Inflammatory macrophage (primary cell): ENCODE measurements around the gene CRNN.

Experiments
- DNase-seq, 2 donors: peaks; one replicate each; pipeline ENCODE4 v3.0.0-alpha.2; 2020 to 2022
- total RNA-seq, 18 experiments: gene quantifications; one replicate each; lab custom pipeline; 2026; ENCODE audit warnings: mixed read lengths in 6 of 18, inconsistent platforms in 2 of 18; lab: John Stamatoyannopoulos, UW

CRNN gene
- 0 to 0.13 (median 0) reads per million in 18 experiments for total RNA-seq

DNA sequence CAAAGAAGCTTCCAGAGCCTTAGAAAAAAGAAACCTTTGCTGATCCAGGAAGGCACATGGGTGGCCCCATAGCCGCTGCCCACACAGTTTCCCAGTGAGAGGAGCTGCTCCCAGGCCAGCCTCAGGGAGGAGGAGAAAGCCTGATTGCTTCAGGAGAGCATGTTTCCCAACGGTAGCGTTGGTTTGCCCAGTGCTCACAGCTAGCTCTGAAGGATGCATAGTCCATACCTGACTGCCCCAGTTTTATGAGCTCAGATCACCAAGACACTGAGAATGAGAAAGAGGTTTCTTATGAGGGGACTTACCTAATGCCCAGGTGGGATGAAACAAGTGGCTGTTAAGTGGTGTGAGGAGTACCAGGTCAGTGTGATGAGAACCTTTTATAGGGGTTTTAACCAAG, at the start of gene CRNN:
Gene CRNN (minus strand): TSS at position 355 of the 400 bp plus-strand sequence. CDS start 2,030 bp downstream, outside the sequence.
- DNase-seq = no peak

DNA sequence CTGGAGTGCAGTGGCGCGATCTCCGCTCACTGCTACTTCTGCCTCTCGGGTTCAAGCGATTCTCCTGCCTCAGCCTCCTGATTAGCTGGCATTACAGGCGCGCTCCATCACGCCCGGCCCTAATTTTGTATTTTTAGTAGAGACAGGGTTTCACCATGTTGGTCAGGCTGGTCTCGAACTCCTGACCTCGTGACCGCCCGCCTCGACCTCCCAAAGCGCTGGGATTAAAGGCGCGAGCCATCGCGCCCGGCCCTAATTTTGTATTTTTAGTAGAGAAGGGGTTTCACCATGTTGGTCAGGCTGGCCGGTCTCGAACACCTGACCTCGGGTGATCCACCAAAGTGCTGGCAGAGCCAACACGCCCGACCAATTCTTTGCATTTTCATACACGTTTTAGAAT, 48.6 kb upstream of the CRNN start:
- no peak for DNase-seq

DNA sequence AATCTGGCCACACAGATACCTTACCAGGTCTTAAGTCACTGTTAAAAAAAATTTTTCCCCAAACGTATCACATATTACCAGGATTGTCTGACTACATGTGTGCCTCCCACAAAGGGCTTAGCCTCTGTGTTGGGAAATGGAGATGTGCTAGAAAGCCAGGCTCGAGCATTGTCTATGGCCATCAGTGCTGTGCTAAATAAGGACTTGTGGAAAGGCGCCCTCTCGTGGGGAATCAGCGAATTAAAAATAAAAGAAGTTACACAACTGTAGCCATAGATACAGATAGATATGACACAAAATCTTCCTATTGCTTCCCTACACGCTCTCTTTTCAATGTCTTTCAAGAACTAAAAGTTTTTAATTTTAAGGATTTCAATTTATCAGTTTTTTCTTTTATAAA, 47.5 kb upstream of the CRNN start:
- DNase-seq = peak; percentile 77 to 82

DNA sequence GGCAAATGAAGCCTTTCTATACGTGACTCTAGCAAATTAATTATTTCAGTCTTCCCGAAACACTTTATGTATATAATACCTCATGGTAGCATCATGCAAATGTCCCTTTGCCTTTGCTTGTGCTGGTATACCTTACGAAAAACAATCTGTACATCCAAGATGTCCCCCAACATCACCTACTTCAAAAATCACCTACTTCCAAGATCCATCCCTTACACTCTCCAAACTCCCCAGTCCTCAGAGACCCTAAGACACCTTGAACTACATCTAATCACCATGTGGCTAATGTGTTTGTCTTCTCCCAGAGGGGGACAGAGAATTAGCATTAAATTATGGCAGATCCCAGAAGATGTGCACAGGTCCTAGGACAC, 46.5 kb upstream of the CRNN start:
- no peak for DNase-seq

DNA sequence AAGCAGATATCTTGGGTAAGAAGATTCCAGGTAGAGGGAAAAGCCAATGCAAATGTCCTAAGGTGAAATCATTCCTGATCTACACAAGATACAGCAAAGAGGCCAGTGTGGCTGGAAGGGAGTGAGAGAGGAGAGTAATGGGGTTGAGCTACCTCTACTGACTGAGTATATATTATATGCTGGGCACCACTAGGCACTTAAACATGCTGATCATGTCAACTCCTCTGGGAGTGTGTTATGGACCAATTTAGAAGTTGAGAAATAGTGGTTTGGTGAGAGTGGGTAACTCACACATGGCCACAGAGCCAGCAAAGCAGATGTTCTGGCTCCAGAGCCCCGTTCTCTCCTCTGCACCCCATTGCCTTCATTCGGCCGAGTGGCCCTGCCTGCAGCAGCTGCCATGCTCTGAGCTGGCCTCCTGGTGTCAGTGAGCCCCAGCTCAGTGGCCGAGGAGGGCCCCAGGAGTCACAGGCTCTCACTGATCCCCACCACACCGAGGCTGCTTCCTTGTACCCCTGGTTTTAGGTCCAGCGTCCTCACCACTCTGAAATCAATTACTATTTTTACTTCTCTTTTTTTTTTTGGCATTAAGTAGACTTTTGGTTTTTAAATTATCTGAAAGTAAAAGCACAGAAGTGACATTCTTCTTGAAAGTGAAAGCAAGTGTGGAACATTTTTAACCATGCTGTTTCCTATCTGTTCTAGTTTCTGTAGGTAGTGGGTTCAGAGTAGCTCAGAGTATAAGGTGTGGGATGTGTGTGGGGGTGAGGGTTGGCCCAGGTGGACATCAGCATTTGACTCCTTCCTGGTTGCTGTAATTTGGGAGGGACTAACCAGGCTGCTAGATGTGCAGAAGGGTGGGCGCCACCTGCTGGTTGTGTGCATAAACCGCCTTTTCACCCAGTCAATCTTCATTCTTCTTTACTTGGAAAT, 45.8 kb upstream of the CRNN start:
- peak; percentile 72 to 78 for DNase-seq

DNA sequence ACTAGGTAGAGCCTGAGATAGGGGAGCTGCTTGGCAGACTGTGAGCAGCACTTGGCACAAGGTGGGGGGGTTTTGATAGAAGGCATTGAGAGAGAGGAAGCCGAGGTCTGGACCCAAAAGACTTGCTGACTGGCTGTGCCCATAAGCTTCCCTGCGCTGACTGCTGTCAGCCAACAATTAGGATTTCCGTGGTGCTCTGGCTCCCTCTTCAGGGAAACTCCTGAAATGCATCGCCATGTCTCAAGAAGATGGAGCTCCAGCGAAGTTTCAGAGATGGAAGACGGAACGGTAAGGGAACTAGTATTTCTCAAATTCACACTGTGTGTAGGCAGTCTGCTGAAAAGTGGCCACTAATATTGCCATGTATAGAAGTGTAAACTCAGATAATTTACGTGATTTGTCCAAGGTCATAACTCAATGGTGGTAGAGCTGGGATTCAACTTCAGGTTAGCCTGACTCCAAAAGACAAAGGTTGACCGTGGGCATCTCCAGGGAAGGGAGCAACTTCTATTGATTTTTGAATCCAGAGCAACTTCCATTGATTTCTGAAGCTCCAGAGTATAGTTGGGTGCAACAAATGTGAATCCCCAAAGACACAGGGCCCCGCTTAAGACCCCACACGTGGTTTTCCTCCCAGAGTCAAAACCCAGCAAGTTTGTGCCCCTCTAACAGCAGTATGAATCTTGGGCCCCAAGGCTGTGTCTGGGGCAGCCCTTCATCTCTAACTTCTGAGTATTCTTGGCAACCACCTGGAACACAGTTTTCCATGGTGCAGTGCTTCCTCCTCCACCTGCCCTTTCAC, 44.5 kb upstream of the CRNN start:
- DNase-seq = peak; percentile 89 to 90

DNA sequence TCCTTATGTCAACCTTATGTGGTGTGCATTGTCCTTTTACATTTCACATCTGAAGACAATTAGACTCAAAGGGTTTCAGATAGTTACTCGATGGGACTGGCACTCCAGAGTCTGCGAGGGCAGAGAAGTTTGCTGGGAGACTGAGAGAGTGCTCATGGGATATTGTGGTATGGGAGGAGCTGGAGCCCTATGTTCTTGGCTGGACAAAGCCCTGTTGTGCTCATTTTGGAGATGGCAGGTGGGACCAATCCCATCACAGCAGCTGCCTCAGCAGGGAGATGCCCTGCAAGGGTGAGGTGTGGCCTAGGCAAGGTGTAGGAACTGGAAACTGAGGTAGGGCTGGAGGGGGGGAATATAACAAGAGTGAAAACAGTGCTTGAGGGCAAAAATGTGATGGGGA, 43.5 kb upstream of the CRNN start:
- DNase-seq = no peak

DNA sequence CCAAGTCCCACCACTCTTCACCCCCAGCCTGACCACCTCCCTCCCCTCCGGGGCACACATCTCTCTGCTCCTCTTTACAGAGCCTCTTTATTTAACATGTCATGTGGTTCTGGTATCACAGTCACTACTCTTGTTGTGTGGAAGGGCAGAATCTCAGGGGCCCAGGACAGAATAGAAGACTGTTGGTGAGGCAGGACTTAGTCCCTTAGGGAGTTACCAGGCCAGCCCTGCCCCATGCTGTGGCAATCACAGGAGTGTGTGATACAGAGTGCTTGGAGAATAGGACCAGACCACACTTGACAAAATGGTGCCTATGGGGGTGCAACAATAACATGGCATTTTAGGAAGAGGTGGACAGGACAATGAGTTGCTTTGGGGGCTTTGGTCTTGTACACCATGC, 43.0 kb upstream of the CRNN start:
- no peak for DNase-seq

DNA sequence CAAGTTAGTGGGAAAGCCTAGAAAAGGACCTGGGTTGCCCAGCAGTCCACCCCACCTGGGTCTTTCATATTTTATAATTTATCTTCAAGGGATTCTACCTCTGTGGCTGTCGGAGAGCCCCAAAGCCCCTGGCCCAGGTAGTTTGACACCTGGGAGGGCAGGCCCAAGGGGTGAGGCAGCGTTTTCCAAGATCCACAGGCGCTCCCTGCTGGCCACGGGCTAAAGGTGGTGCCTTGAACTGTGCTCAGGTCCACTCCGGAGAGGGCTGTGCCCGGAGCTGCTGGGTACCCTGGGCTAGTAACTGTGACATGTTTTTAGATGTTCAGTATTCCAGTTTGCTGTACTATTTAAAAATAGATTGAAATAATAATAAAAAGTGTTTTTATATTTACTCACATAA, 37.2 kb upstream of the CRNN start:
- no peak for DNase-seq

DNA sequence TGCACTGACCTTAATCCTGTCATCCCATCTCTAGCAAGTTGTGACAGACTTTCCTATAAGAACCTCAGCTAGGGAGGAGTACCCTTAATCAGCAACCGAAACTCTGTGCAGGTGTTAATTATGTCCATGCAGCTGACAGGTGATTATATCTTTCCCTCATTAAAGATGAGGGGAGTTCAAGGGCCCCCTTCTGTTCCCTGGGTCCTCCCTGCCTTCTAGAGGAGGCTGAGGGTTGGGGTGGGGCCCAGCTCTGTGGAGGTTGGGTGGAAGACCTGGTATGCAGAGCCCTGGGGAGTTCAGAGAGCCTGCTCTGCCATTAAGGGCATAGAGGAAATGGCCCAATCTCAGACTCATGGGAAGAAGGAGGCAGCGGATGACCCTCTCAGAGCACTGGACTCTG, 35.6 kb upstream of the CRNN start:
- DNase-seq = no peak

DNA sequence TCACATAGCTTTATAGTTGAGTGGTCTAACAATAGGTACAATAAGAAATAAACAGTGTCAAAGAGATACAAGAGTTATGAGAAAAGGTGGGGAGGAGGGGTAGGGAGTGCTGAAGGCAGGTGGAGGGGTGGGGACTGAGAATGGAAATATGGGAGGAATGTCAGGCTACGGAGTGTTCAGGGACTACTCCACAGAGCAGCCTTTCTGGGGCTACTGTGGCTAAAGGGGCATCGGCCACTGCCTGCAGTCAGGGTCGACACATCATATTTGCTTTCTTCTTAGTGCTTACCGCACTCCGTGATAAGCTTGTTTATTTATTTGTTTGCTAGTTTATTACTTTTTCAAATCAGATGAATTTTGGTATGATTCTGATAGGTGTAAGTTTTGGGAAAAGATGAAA, 34.4 kb upstream of the CRNN start:
- DNase-seq = no peak

DNA sequence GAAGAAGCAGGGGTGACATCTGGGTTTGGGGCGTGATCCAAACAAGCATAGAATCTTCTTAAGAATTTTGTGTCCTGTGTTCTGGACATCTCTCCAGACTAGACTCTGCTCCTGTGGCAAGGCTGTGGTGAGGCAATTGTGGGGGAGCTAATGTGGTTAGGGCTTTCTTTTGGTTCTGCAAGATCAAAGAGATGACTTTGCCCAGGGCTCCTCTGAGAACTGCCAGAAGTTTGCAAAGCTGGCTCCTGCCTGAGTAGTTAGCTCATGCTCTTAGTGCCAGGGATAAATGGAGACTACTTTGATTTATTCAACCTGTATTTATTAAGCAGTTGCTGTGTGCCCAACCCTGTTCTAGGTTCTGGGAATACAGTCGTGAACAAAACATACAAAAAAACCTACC, 34.0 kb upstream of the CRNN start:
- DNase-seq = no peak

DNA sequence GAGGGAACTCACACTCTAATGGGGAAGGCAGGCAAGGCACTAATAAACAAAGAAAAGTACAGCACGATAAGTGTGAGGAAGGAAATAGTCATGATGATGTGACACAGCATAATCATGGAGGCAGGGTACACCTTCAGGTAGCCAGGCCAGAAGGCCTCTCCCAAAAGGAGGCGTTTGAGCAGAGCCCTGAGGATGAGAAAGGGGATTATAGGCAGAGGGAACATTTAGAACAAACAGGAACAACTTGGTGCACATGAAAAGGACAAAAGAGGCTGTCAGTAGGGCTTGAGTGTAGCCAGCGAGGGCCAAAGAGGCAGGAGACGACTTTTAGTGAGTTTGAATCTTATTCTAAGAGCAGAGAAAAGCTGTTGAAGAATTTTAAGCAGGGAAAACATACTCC, 33.4 kb upstream of the CRNN start:
- DNase-seq = no peak

DNA sequence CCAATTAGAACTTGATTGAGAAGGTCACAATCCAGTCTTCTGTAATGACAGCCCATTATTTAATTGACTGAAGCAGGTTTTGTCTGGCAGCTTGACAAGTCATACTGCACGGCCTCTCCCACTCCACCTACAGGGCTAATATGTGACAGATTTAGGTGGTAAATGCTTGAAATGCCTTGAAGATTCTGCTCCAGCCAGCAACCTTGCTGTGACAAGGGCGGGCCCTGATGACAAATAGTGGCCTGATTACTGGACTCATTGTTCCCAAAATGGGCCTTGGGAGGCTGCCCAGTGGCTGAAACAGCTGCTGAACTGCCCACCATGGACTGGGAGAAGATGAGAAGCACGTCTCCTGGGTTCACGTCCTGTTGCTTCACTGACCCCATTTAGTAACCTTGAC, 30.0 kb upstream of the CRNN start:
- no peak for DNase-seq

DNA sequence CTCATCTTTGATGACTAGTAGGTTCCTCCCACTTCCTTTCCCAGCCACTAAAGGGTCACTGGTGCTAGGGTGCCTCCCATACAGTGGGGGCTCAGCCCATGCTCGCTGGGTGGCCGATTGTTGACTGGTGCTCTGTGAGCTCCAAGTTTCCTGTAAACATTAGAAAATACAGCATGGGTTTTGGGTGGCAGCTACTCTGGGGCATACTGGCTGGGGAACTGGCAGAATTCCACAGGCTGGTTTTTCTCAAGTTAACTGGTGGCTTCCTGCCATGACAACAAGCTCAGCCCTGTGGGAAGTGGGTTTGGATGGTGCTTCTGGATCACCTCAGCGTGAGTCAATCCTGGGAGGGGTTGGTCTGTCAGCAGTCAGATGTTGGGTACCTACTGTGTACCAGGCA, 28.7 kb upstream of the CRNN start:
- no peak for DNase-seq

DNA sequence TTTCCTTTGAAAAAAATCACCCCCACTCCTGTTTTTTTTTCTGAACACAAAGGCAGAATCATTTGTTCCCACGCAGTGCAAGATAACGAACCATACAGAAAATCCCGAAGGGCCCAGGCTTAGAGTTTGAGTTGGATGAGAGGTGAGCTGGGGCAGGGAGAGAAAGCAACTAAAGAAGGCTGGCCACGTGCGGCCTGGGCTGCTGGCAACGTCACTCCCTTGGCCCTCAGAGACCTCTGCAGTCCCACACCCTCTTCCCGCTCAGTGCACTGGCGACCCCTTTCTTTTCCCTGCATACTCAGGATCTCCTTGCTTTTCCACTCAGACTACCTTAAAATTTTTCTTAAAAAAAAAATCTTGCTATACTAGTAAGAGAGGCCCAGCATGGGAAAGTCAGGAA, 28.2 kb upstream of the CRNN start:
- DNase-seq = no peak

DNA sequence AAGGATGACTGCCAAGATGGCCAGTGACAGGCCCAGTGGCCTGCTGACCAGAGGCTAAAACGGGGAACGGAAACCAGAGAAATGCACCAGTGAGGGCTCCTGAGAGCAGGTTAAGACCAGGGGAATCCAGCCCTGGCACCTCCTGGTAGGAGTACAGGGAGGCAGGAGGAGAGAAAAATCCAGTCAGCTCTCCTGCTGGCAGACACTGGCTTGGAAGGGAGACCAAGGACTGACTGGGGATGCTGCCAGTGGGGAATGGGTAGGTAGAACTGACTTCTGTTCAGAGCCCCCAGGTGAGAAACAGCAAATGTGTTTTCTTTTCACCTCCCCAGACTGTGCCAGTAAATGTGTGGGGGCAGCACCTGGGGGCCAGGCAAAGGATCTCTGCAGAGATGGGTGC, 27.7 kb upstream of the CRNN start:
- DNase-seq = no peak

DNA sequence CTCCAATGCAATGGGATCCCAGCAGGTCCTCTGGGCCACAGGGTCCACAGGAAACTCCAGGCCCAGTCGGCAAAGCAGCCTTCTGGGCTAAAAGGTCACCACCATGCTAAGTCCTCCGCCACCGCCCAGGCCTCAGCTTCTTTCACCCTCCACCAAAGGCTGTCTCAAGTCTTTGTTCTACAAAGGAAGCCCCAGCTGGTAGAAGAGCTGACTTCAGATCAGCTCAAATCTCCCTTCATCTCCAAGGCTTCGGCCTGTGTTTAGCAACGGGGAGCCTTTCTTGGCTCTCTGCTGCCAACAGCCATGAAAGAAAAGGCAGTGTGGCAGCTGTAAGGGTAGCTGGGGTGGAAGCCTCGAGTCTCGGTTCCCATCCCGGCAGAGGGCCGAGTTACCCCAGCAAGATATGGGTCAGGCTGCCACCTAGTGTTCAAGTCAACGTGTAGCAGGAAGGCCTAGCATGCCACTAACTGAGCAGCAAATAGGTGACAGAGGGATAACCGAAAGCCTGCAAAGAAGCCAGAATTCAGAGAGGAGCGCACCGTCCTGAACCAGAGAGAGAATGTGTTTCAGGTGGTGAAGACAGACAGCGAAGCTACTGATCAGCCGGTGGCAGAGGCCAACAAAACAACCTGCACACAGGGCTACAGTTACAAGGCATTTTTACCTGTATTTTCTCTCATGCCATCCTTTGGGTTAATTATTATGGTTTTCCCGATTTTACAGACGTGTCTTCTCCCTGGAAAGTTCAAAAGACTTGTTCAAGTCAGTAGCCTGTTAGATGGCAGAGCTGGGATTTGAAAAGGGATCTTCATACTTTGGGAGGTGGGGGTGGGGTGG, 26.8 kb upstream of the CRNN start:
- DNase-seq = peak; percentile 61 to 77

DNA sequence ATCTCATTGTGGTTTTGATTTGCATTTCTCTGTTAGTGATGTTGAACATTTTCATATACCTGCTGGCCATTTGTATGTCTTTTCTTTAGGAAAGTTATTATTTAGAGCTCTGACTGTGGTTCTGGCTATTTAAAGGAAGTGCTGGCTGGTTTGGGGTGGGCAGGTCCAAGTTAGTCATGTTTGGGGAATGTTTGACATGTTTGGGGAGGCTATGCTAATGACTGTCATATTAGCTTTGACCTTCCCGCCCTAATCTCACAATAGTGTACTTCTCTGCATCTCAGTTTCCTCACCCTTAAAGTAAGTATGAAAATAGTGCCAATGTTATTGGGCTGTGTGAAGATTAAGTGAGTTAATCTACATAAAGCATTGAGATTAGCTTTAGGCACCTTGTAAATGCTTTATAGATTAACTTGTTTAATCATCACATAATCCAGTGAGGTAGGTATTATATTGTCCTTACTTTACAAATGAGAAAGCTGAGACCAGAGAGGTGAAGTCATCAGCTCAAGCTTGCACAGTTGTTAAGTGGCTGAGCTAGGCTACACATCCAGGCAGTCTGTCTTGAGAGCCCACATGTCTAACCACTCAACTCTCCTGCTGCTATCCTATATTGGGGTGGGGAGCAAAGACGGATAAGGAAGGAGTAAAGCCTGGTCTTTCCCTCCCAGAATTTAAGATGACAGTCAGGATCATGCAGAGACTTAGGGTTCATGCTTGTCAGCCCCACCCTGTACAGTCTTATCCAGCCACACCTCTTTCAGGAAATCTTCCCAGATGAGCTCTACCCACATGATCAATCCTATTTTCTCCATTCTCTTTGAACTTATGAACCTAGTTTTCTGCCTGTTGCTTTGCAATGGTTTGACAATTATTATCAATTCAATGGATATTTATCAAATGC, 22.8 kb upstream of the CRNN start:
- DNase-seq = no peak

DNA sequence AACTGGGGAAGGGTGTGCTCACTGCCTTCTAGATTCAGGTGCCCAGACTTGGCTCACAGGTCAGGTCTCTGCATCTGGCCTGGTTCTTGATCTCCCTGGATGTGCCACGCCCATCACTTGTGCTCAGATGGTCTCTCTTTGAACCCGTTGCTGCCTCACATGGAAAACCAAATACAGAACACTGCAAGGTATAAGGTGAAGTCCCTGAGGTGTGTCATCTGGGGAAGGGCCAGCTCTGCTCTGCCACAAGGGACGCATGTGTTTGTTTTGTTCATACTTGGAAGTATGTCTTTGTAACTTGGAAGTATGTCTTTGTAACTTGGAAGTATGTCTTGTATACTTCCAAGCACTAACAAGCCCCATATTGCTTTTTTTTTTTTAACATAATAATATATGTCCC, 13.4 kb upstream of the CRNN start:
- no peak for DNase-seq

DNA sequence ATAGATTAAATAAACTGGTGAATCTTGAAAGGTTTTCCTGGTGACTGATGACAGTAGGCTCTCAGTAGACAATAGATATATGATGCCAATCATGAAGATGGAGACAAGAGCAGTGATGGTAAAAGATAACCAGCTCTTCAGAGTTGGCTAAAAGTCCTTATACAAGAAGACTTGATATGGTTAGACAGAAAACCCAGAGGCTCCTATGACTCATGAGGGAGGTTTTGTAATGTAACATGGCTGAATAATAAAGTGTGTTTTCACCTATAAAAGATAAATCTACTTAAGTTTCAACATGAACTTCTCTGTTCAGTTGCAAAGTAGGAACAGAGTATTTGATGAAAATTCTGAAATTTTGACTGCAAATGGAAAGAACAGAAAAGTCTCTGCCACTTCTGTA, 12.7 kb upstream of the CRNN start:
- DNase-seq = no peak

DNA sequence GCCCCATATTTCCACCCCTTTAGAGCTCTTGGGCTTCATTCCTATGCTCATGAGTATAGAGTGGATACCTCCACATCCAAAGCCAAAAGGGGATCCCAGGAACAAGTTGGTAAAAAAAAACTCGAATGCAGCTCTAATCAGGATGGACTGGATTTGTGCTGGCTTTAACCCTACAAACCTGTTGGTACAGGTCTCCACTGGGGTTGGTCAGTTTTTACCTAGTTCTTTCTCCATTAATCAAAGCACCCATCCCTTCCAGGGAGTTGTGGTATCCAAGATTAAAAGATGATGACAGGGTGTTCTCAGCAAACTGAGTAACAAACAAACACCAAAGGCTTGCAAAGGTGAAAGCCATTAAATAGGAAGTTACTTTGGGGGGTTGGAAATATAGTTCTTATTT, 5.9 kb upstream of the CRNN start:
- DNase-seq = no peak
